Common myeloid progenitor, CD34-positive (primary cell): ENCODE data around the gene USO1.

Source experiments
- CTCF ChIA-PET: fragments of 350-600 bp; sonication (Branson Sonifier 250); formaldehyde crosslinking; loops from one replicate; lab custom pipeline; 2021; ENCODE audit warnings: antibody characterized with exemption; lab: Charles Lee
- POLR2A ChIA-PET: fragments of 350-600 bp; sonication (Branson Sonifier 250); formaldehyde crosslinking; loops from one replicate; lab custom pipeline; 2021; ENCODE audit warnings: antibody characterized with exemption; lab: Charles Lee
- DNase-seq, 3 donors: peaks; one replicate each; pipeline versions ENCODE4 v3.0.0 to v3.0.0-alpha.2; 2013
- H3K27ac ChIP-seq, 2 experiments: 1 replicate in 1 of 2; 2 replicates in 1 of 2; pipeline ENCODE4 v1.7.0; 2013; ENCODE audit warnings: inconsistent platforms in 2 of 2, low read length in 2 of 2, mild to moderate bottlenecking in 2 of 2, low read depth in 1 of 2, moderate library complexity in 1 of 2; ENCODE audit not compliant: severe bottlenecking in 2 of 2, insufficient read depth in 1 of 2, poor library complexity in 1 of 2
- H3K27me3 ChIP-seq, 5 experiments: replicated peaks in 2 of 5; 1 replicate in 3 of 5; 2 replicates in 2 of 5; pipeline versions ENCODE4 v1.6.1 to v1.7.0; 2013; ENCODE audit warnings: low read length in 4 of 5, mild to moderate bottlenecking in 2 of 5, moderate library complexity in 2 of 5, inconsistent platforms in 1 of 5; ENCODE audit not compliant: insufficient read depth in 5 of 5, control insufficient read depth in 4 of 5
- H3K36me3 ChIP-seq, 4 experiments: 1 replicate in 2 of 4; 2 replicates in 2 of 4; pipeline versions ENCODE4 v1.6.1 to v1.7.0; 2013; ENCODE audit warnings: low read length in 3 of 4, control low read depth in 1 of 4, mild to moderate bottlenecking in 1 of 4; ENCODE audit not compliant: control insufficient read depth in 4 of 4, insufficient read depth in 4 of 4
- H3K4me1 ChIP-seq, 4 experiments: 1 replicate in 3 of 4; 2 replicates in 1 of 4; pipeline versions ENCODE4 v1.6.1 to v1.7.1; 2013; ENCODE audit warnings: low read length in 3 of 4, mild to moderate bottlenecking in 3 of 4, control low read depth in 1 of 4, inconsistent platforms in 1 of 4, moderate library complexity in 1 of 4; ENCODE audit not compliant: control insufficient read depth in 4 of 4, insufficient read depth in 4 of 4; ENCODE audit errors: control extremely low read depth in 1 of 4
- H3K4me3 ChIP-seq, 7 experiments: 1 replicate in 4 of 7; 2 replicates in 3 of 7; pipeline versions ENCODE4 v1.5.1 to v1.7.0; 2013; ENCODE audit warnings: mild to moderate bottlenecking in 7 of 7, low read length in 6 of 7, moderate library complexity in 6 of 7, inconsistent platforms in 2 of 7, low read depth in 2 of 7, control low read depth in 1 of 7; ENCODE audit not compliant: insufficient read depth in 4 of 7, control insufficient read depth in 1 of 7; ENCODE audit errors: extremely low read depth in 1 of 7
- H3K9me3 ChIP-seq, 5 experiments: 1 replicate in 4 of 5; 2 replicates in 1 of 5; pipeline versions ENCODE4 v1.6.1 to v1.7.1; 2013; ENCODE audit warnings: low read length in 4 of 5, mild to moderate bottlenecking in 2 of 5, inconsistent platforms in 1 of 5, low read depth in 1 of 5, moderate library complexity in 1 of 5; ENCODE audit not compliant: control insufficient read depth in 4 of 5, insufficient read depth in 2 of 5; ENCODE audit errors: control extremely low read depth in 1 of 5
- WGBS: methylation state at CpG from one replicate; pipeline ENCODE4 v1.1.5; 2013; ENCODE audit not compliant: insufficient coverage; 5-methylcytosine and 5-hydroxymethylcytosine counted together

Gene USO1

GRCh38 chr4:75822416-75822815 lies 98.0 kb downstream of the USO1 start:
- DNase-seq, result no peak
- H3K36me3 ChIP-seq, result no peaks in the 10 kb centered on the region
- no peaks in the 10 kb centered on the region for H3K4me1 ChIP-seq
- no peak overlapping the region for H3K4me3 ChIP-seq
- ChIA-PET CTCF (interaction anchor here (1.5 kb wide), 1 partner anchor 12 kb away, joined by 4 read pairs; no protein-coding TSS in a partner anchor), POLR2A (no interaction called here)
- H3K27me3 ChIP-seq, result no peaks in the 10 kb centered on the region
- 82% methylated on average over 5 of the region's 5 CpGs for WGBS
- no peaks in the 10 kb centered on the region for H3K9me3 ChIP-seq
- H3K27ac ChIP-seq, result no peak overlapping the region

DNA sequence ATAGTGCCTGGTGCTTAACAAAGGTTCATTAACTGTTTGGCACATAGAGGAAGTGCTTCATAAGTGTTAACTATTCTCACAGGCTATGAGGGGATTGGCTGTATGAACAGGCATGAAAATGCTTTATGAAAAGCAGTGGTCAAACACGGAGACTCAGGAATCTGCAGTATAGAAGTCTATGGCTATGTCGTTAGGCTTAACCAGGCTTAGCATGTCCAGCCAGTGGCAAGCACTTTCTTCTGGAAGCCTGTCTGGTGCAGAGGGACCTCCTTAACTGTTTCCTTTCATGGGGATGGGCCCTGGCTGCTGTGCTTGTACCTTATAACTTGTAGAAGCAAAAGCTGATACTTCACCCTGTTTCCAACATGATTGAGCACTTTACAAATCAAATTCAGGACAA lies 99.4 kb downstream of the USO1 start:
- no peaks in the 10 kb centered on the region for H3K9me3 ChIP-seq
- POLR2A ChIA-PET, result no interaction called here
- no peaks in the 10 kb centered on the region for H3K4me1 ChIP-seq
- CTCF ChIA-PET, result interaction anchor here (1.5 kb wide), 1 partner anchor 10 kb away, joined by 4 read pairs; no protein-coding TSS in a partner anchor
- no peaks in the 10 kb centered on the region for H3K36me3 ChIP-seq
- H3K27ac ChIP-seq, result no peak overlapping the region
- no peak overlapping the region for H3K4me3 ChIP-seq
- DNase-seq, result no peak
- H3K27me3 ChIP-seq, result no peaks in the 10 kb centered on the region
- 71% methylated on average over 2 of the region's 2 CpGs for WGBS

- ChIA-PET CTCF (no interaction called here), POLR2A (no interaction called here)
- no peaks in the 10 kb centered on the region for H3K27me3 ChIP-seq
- no peaks in the 10 kb centered on the region for H3K36me3 ChIP-seq
- no CpG with 5 or more reads among the region's 1 CpG for WGBS
- H3K4me1 ChIP-seq, result peaks cover 0 to 6% (median 2%) of the 10 kb centered on the region in 4 experiments
- DNase-seq, result no peak
- H3K4me3 ChIP-seq, result no peak overlapping the region
- H3K9me3 ChIP-seq, result peaks cover 0 to 7% (median 1%) of the 10 kb centered on the region in 5 experiments
- no peak overlapping the region for H3K27ac ChIP-seq
Measured at GRCh38 chr4:75830906-75831305, 106.5 kb downstream of the USO1 start.

GRCh38 chr4:75831856-75832405 lies 107.6 kb downstream of the USO1 start:
- peak in 2 of 3 donors; percentile 29 to 53 for DNase-seq
- peaks cover 0 to 7% (median 1%) of the 10 kb centered on the region in 5 experiments for H3K9me3 ChIP-seq
- H3K27me3 ChIP-seq, result no peaks in the 10 kb centered on the region
- no peak overlapping the region for H3K27ac ChIP-seq
- WGBS, result no CpG with 5 or more reads among the region's 2 CpGs
- H3K4me3 ChIP-seq, result no peak overlapping the region
- H3K36me3 ChIP-seq, result no peaks in the 10 kb centered on the region
- ChIA-PET POLR2A (no interaction called here), CTCF (no interaction called here)
- peaks cover 0 to 6% (median 2%) of the 10 kb centered on the region in 4 experiments for H3K4me1 ChIP-seq

GRCh38 chr4:75834095-75834771 lies 109.9 kb downstream of the USO1 start:
- WGBS, result 100% methylated on average over 1 of the region's 1 CpG
- H3K4me3 ChIP-seq, result no peak overlapping the region
- POLR2A ChIA-PET, result no interaction called here

GRCh38 chr4:75834772-75835154 lies 110.4 kb downstream of the USO1 start:
- Histone ChIP-seq H3K4me3 (no peak overlapping the region), H3K27ac (no peak overlapping the region), H3K4me1 (peaks cover 0 to 6% (median 2%) of the 10 kb centered on the region in 4 experiments), H3K36me3 (no peaks in the 10 kb centered on the region), H3K27me3 (no peaks in the 10 kb centered on the region), H3K9me3 (peaks cover 0 to 7% (median 1%) of the 10 kb centered on the region in 5 experiments)
- no peak for DNase-seq
- ChIA-PET CTCF (interaction anchor here (0.6 to 1.4 kb wide), 3 partner anchors 12 to 65 kb away, joined by 3 to 6 read pairs (median 4); no protein-coding TSS in a partner anchor), POLR2A (no interaction called here)
- WGBS, result 100% methylated on average over 1 of the region's 2 CpGs

More at GRCh38 chr4:75834095-75834771, 109.9 kb downstream of the USO1 start:
- CTCF ChIA-PET, result interaction anchor here (1.1 to 1.4 kb wide), 2 partner anchors 11 to 14 kb away, joined by 4 to 6 read pairs; no protein-coding TSS in a partner anchor
- Histone ChIP-seq H3K9me3 (peaks cover 0 to 7% (median 1%) of the 10 kb centered on the region in 5 experiments), H3K36me3 (no peaks in the 10 kb centered on the region), H3K4me1 (peaks cover 0 to 6% (median 2%) of the 10 kb centered on the region in 4 experiments), H3K27ac (no peak overlapping the region), H3K27me3 (no peaks in the 10 kb centered on the region)
- DNase-seq, result peak in 2 of 3 donors; percentile 11 to 22
